Immature natural killer cell (primary cell): ENCODE measurements around the gene SLC35A4. TPM values are rescaled to one million over a fixed set of nuclear protein-coding genes. Genes with fewer than 3 reads are reported as not detected.
A peak's percentile ranks its signal among the peaks of the same experiment; 100 is the strongest.

Experiments
- DNase-seq, 3 donors: peaks; one replicate each; pipeline ENCODE4 v3.0.0; 2022; ENCODE audit warnings: mixed read lengths in 1 of 3
- H3K27ac Mint-ChIP-seq, 6 donors: one replicate each; pipeline ENCODE4 v1.8.0; 2020; ENCODE audit warnings: mixed read lengths in 6 of 6, mild to moderate bottlenecking in 5 of 6, inconsistent platforms in 4 of 6, moderate library complexity in 3 of 6
- H3K27me3 Mint-ChIP-seq, 3 donors: one replicate each; pipeline ENCODE4 v1.8.0; 2020 to 2021; ENCODE audit warnings: low read depth in 3 of 3, mild to moderate bottlenecking in 3 of 3, mixed read lengths in 3 of 3, moderate library complexity in 3 of 3, inconsistent platforms in 1 of 3
- H3K36me3 Mint-ChIP-seq, 3 donors: one replicate each; pipeline ENCODE4 v1.8.0; 2020; ENCODE audit warnings: mixed read lengths in 3 of 3, inconsistent platforms in 2 of 3, mild to moderate bottlenecking in 2 of 3
- H3K4me1 Mint-ChIP-seq, 2 donors: one replicate each; pipeline ENCODE4 v1.8.0; 2020; ENCODE audit warnings: inconsistent platforms in 2 of 2, mild to moderate bottlenecking in 2 of 2, mixed read lengths in 2 of 2, moderate library complexity in 1 of 2
- H3K4me3 Mint-ChIP-seq, 5 donors: one replicate each; pipeline ENCODE4 v1.8.0; 2020; ENCODE audit warnings: mild to moderate bottlenecking in 5 of 5, mixed read lengths in 5 of 5, inconsistent platforms in 3 of 5, moderate library complexity in 3 of 5
- H3K9me3 Mint-ChIP-seq, 6 donors: one replicate each; pipeline ENCODE4 v1.8.0; 2020; ENCODE audit warnings: mild to moderate bottlenecking in 6 of 6, mixed read lengths in 6 of 6, inconsistent platforms in 4 of 6, moderate library complexity in 3 of 6
- polyA plus RNA-seq, 3 donors: library from polyadenylated mRNA; unstranded; fragments of 300-500 nt; fragmentation: Illumina TruSeq; gene quantifications; one replicate each; pipeline ENCODE4 v1.2.3, GENCODE V29; 2021

The SLC35A4 gene
- polyA plus RNA-seq, 3 donors from 2014 or later: 73.3 to 134 (median 131) TPM

DNA sequence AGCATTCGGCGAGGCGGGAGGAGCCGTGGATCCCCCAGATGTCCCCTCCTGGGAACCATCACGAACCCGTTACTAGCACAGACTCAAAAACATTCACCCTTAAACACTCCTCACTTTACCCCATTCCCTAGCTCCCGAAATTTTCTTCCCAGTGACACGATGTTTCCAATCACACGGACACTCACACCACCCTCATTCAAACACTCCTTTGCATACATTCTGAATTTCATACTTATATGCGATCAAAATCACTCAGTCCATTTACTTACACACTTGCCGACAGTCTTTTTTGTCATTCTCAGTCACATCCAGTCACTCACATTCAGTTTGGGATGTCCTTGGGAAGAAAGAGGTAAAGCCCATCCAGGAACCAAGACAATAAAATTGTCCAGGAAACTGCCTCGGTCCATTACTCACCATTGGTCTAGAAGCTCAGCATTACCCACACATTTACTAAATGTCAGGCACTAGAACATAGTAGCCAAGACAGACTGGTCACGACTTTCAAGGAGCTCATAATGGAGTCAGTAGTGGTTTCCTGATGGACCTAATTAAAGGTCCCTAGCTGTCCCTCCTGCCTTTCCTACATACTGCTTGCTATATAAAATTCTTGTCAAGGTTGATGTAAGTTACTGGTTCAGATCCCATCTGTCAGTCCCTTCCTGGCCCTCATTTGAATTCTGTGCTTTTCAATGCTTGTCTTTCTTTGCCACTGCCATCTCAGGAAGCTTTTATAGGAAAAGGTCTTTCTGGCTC lies 574 bp downstream of the SLC35A4 start:
- Mint-ChIP-seq H3K4me1 (peaks cover 51 to 75% of the 10 kb centered on the region in 2 donors), H3K9me3 (no peaks in the 10 kb centered on the region), H3K27ac (peak overlapping the region; percentile 95 to 99 (median 97)), H3K4me3 (peak overlapping the region; percentile 88 to 94 (median 93)), H3K27me3 (peaks cover 9 to 12% (median 10%) of the 10 kb centered on the region in 3 donors), H3K36me3 (peaks cover 0 to 8% (median 3%) of the 10 kb centered on the region in 3 donors)
- DNase-seq: no peak

GRCh38 chr5:140565780-140566095 lies 1.1 kb downstream of the SLC35A4 start:
- Mint-ChIP-seq H3K4me3 (peak overlapping the region; percentile 88 to 94 (median 93)), H3K4me1 (peaks cover 54 to 79% of the 10 kb centered on the region in 2 donors), H3K36me3 (peaks cover 0 to 8% (median 4%) of the 10 kb centered on the region in 3 donors), H3K9me3 (no peaks in the 10 kb centered on the region), H3K27me3 (peaks cover 7 to 12% (median 10%) of the 10 kb centered on the region in 3 donors), H3K27ac (peak overlapping the region; percentile 95 to 99 (median 97))
- no peak for DNase-seq

DNA sequence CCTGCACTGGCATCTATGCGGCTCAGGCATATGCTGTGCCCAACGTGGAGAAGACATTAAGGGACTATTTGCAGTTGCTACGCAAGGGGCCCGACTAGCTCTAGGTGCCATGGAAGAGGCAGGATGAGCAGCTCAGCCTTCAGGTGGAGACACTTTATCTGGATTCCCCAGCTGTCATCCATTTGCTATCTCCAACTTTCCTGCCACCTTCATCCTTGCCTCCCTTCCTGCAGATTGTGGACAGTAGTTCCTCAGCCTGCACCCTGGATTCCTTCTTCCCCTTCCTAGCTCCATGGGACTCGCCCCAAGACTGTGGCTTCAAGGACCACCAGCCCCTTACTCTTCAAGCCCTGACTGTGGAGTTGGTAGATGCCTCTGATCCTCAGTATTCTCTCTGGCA lies 2.0 kb downstream of the SLC35A4 start:
- peaks cover 0 to 9% (median 4%) of the 10 kb centered on the region in 3 donors for H3K36me3 Mint-ChIP-seq
- no peaks in the 10 kb centered on the region for H3K9me3 Mint-ChIP-seq
- DNase-seq: no peak
- H3K4me1 Mint-ChIP-seq: peaks cover 54 to 79% of the 10 kb centered on the region in 2 donors
- peak overlapping the region in 5 of 6 donors; percentile 11 to 66 (median 59) for H3K27ac Mint-ChIP-seq
- peak overlapping the region in 1 of 5 donors; percentile 50 for H3K4me3 Mint-ChIP-seq
- peaks cover 7 to 12% (median 10%) of the 10 kb centered on the region in 3 donors for H3K27me3 Mint-ChIP-seq

GRCh38 chr5:140567136-140567818 lies 2.6 kb downstream of the SLC35A4 start:
- Mint-ChIP-seq H3K4me3 (peak overlapping the region in 1 of 5 donors; percentile 50), H3K36me3 (peaks cover 0 to 9% (median 4%) of the 10 kb centered on the region in 3 donors), H3K27me3 (peaks cover 7 to 12% (median 10%) of the 10 kb centered on the region in 3 donors), H3K27ac (peak overlapping the region; percentile 11 to 99 (median 66)), H3K9me3 (no peaks in the 10 kb centered on the region), H3K4me1 (peaks cover 54 to 79% of the 10 kb centered on the region in 2 donors)
- no peak for DNase-seq

- peaks cover 0 to 9% (median 4%) of the 10 kb centered on the region in 3 donors for H3K36me3 Mint-ChIP-seq
- H3K4me3 Mint-ChIP-seq: no peak overlapping the region
- peaks cover 7 to 10% (median 10%) of the 10 kb centered on the region in 3 donors for H3K27me3 Mint-ChIP-seq
- peaks cover 54 to 73% of the 10 kb centered on the region in 2 donors for H3K4me1 Mint-ChIP-seq
- no peaks in the 10 kb centered on the region for H3K9me3 Mint-ChIP-seq
- peak overlapping the region; percentile 35 to 99 (median 99) for H3K27ac Mint-ChIP-seq
- no peak for DNase-seq
These were observed 3.2 kb downstream of the SLC35A4 start for GRCh38 chr5:140567871-140568270.

- Mint-ChIP-seq H3K27me3 (peaks cover 7 to 10% (median 10%) of the 10 kb centered on the region in 3 donors), H3K4me3 (peak overlapping the region in 1 of 5 donors; percentile 86), H3K27ac (peak overlapping the region; percentile 98 to 99 (median 99)), H3K36me3 (peaks cover 3 to 9% (median 4%) of the 10 kb centered on the region in 3 donors), H3K4me1 (peaks cover 49 to 66% of the 10 kb centered on the region in 2 donors), H3K9me3 (no peaks in the 10 kb centered on the region)
- no peak for DNase-seq
These were observed 3.9 kb downstream of the SLC35A4 start for GRCh38 chr5:140568443-140569063.

DNA sequence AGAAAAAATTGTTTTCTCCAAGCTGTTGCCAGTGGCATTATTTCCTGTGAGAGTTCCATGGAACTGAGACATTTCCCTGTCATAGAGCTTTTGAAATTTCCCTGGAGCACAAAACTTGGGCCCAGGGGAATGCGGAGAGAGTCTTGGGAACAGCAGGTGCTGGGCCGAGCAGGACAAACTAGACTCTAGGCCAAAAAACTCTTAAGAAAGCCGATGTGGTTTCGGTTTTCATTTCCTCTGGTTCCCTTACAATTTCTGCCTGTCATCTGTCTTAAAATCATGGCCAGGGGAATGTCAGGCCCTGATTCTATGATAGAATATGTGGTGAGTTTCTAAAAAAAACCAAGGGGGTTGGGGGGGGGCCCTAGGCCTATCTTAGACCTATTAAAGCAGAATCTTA lies 4.6 kb downstream of the SLC35A4 start:
- Mint-ChIP-seq H3K4me3 (peak overlapping the region; percentile 75 to 91 (median 83)), H3K4me1 (peaks cover 43 to 60% of the 10 kb centered on the region in 2 donors), H3K9me3 (no peaks in the 10 kb centered on the region), H3K27ac (peak overlapping the region; percentile 98 to 99 (median 99)), H3K36me3 (peaks cover 3 to 9% (median 4%) of the 10 kb centered on the region in 3 donors), H3K27me3 (peaks cover 5 to 10% (median 7%) of the 10 kb centered on the region in 3 donors)
- peak; percentile 34 to 50 (median 44) for DNase-seq

DNA sequence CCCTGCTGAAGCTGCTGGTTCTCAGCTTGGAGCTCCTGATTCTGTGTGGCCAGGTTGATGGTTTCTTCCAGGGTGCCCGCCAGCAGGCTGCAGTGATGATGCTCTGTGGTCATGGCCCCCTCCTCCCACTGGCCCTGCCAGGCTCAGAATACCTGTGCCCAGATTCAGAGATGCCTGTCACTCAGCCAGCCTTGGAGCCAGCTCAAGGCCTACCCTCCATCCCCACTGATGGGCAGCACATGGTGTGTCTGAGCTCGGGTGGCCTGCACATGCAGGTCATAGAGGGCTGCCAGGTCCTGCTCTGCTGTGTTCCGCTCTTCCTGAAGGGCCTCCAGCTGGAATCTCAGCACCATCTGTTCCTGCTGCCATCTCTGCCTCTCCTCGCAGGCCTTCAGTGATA lies 5.4 kb downstream of the SLC35A4 start:
- peak overlapping the region in 2 of 5 donors; percentile 52 to 91 for H3K4me3 Mint-ChIP-seq

DNA sequence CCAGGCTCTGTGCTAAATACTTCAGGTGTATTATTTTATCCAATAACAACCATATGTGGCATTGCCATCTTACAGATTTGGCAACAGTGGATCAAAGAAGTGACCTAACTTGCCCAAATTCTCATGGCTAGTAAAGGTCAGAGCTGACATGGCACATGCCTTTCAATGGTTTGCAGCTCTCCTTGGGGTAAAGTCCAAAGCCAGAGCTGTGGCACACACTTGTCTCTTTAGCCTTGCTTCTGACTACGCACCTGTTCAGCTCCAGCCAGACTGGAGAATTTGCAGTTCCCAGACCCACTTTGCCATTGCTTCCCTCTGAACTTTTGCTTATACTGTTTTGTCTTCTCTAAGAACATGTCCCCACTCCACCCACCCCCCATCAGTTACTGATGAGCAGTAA lies 5.9 kb downstream of the SLC35A4 start:
- no peak for DNase-seq
- Mint-ChIP-seq H3K27ac (peak overlapping the region; percentile 98 to 99 (median 99)), H3K4me1 (peaks cover 31 to 47% of the 10 kb centered on the region in 2 donors)

More for the DNA sequence above, 5.4 kb downstream of the SLC35A4 start:
- H3K27me3 Mint-ChIP-seq: peaks cover 0 to 4% (median 2%) of the 10 kb centered on the region in 3 donors
- no peak for DNase-seq
- peak overlapping the region; percentile 98 to 99 (median 99) for H3K27ac Mint-ChIP-seq
- peaks cover 36 to 51% of the 10 kb centered on the region in 2 donors for H3K4me1 Mint-ChIP-seq
- peaks cover 3 to 9% (median 4%) of the 10 kb centered on the region in 3 donors for H3K36me3 Mint-ChIP-seq
- H3K9me3 Mint-ChIP-seq: no peaks in the 10 kb centered on the region

GRCh38 chr5:140571105-140571504 lies 6.5 kb downstream of the SLC35A4 start:
- Mint-ChIP-seq H3K9me3 (no peaks in the 10 kb centered on the region), H3K27me3 (no peaks in the 10 kb centered on the region), H3K4me1 (peaks cover 25 to 41% of the 10 kb centered on the region in 2 donors), H3K36me3 (peaks cover under 1 to 9% (median 3%) of the 10 kb centered on the region in 3 donors), H3K4me3 (no peak overlapping the region), H3K27ac (peak overlapping the region in 3 of 6 donors; percentile 99)
- DNase-seq: no peak

More for the DNA sequence above, 5.9 kb downstream of the SLC35A4 start:
- peak overlapping the region in 2 of 5 donors; percentile 52 to 53 for H3K4me3 Mint-ChIP-seq
- peaks cover 0 to under 1% (median 0%) of the 10 kb centered on the region in 3 donors for H3K27me3 Mint-ChIP-seq
- peaks cover 3 to 9% (median 4%) of the 10 kb centered on the region in 3 donors for H3K36me3 Mint-ChIP-seq
- H3K9me3 Mint-ChIP-seq: no peaks in the 10 kb centered on the region

GRCh38 chr5:140573683-140574082 lies 9.1 kb downstream of the SLC35A4 start:
- Mint-ChIP-seq H3K4me1 (peaks cover 17 to 19% of the 10 kb centered on the region in 2 donors), H3K9me3 (no peaks in the 10 kb centered on the region), H3K27ac (no peak overlapping the region), H3K27me3 (no peaks in the 10 kb centered on the region), H3K4me3 (no peak overlapping the region), H3K36me3 (peaks cover 0 to 6% (median 3%) of the 10 kb centered on the region in 3 donors)
- DNase-seq: no peak

GRCh38 chr5:140574165-140574564 lies 9.5 kb downstream of the SLC35A4 start:
- no peaks in the 10 kb centered on the region for H3K27me3 Mint-ChIP-seq
- no peaks in the 10 kb centered on the region for H3K9me3 Mint-ChIP-seq
- no peak overlapping the region for H3K27ac Mint-ChIP-seq
- H3K36me3 Mint-ChIP-seq: peaks cover 0 to 6% (median 3%) of the 10 kb centered on the region in 3 donors
- peaks cover 13 to 14% of the 10 kb centered on the region in 2 donors for H3K4me1 Mint-ChIP-seq
- no peak for DNase-seq
- H3K4me3 Mint-ChIP-seq: no peak overlapping the region

- H3K9me3 Mint-ChIP-seq: no peaks in the 10 kb centered on the region
- no peaks in the 10 kb centered on the region for H3K27me3 Mint-ChIP-seq
- peaks cover 1 to 3% of the 10 kb centered on the region in 2 donors for H3K4me1 Mint-ChIP-seq
- H3K4me3 Mint-ChIP-seq: no peak overlapping the region
- H3K36me3 Mint-ChIP-seq: peaks cover 0 to 6% (median 3%) of the 10 kb centered on the region in 3 donors
- H3K27ac Mint-ChIP-seq: no peak overlapping the region
- no peak for DNase-seq
These were observed 10.7 kb downstream of the SLC35A4 start for GRCh38 chr5:140575309-140575708.
